ENCODE results near the gene UTP11.
A peak's percentile ranks its signal among the peaks of the same experiment; 100 is the strongest.

UTP11 gene

GRCh38 chr1:38071312-38072256 lies 59.0 kb downstream of the UTP11 start:
- peak; percentile 59 for DNase-seq (ENCODE audit: low spot score)

GRCh38 chr1:38072858-38073257 lies 60.3 kb downstream of the UTP11 start:
- no peak for DNase-seq (ENCODE audit: low spot score)

- no peak for DNase-seq (ENCODE audit: low spot score)
Measured at GRCh38 chr1:38073534-38074301, 61.2 kb downstream of the UTP11 start.

GRCh38 chr1:38074302-38074677 lies 61.8 kb downstream of the UTP11 start:
- no peak for DNase-seq (ENCODE audit: low spot score)
